SK-N-SH treated with all-trans-retinoic acid at 6 μM for 48 hours (cell line): ENCODE data around the gene TMEM138.

Source experiments
- ATAC-seq: fragments of 200-7000 bp; cut with Tn5 transposase; 3 replicates; pipeline ENCODE4 v1.9.1; 2020; ENCODE audit warnings: mild to moderate bottlenecking, moderate library complexity
- ARNTL ChIP-seq: fragments of 450-650 bp; formaldehyde crosslinking; IDR thresholded peaks from 2 replicates; pipeline ENCODE4 v1.5.0; 2020; ENCODE audit warnings: low read depth, mild to moderate bottlenecking, moderate library complexity, borderline replicate concordance
- BACH2 ChIP-seq: fragments of 250-450 bp; sonication (Bioruptor Pico); IDR thresholded peaks from 2 replicates; pipeline ENCODE4 v1.9.0; 2021; ENCODE audit warnings: mild to moderate bottlenecking, borderline replicate concordance
- CSDC2 ChIP-seq: fragments of 250-450 bp; sonication (Bioruptor Pico); IDR thresholded peaks from 2 replicates; pipeline ENCODE4 v1.5.0; 2020; ENCODE audit warnings: mild to moderate bottlenecking, moderate library complexity
- CSRNP3 ChIP-seq: fragments of 250-450 bp; sonication (Bioruptor Pico); IDR thresholded peaks from 2 replicates; pipeline ENCODE4 v1.5.1; 2021; ENCODE audit warnings: mild to moderate bottlenecking, moderate library complexity
- ESRRG ChIP-seq: fragments of 250-450 bp; sonication (Bioruptor Pico); IDR thresholded peaks from 2 replicates; pipeline ENCODE4 v1.6.1; 2021; ENCODE audit warnings: mild to moderate bottlenecking
- GLIS3 ChIP-seq: fragments of 250-450 bp; sonication (Bioruptor Pico); IDR thresholded peaks from 2 replicates; pipeline ENCODE4 v1.5.0; 2020; ENCODE audit warnings: mild to moderate bottlenecking, moderate library complexity
- OSR1 ChIP-seq: fragments of 250-450 bp; sonication (Bioruptor Pico); IDR thresholded peaks from 2 replicates; pipeline ENCODE4 v1.8.0; 2022; ENCODE audit warnings: moderate library complexity, mild to moderate bottlenecking, inconsistent platforms
- PATZ1 ChIP-seq: fragments of 250-450 bp; sonication (Bioruptor Pico); IDR thresholded peaks from 2 replicates; pipeline ENCODE4 v1.8.0; 2020; ENCODE audit warnings: mild to moderate bottlenecking, moderate library complexity, borderline replicate concordance
- PPARA ChIP-seq: fragments of 250-450 bp; sonication (Bioruptor Pico); IDR thresholded peaks from 2 replicates; pipeline ENCODE4 v1.5.0; 2020; ENCODE audit warnings: mild to moderate bottlenecking, borderline replicate concordance
- RARB ChIP-seq: fragments of 250-450 bp; sonication (Bioruptor Pico); IDR thresholded peaks from 2 replicates; pipeline ENCODE4 v1.8.0; 2021; ENCODE audit warnings: mild to moderate bottlenecking, moderate library complexity
- SNAI2 ChIP-seq: fragments of 250-450 bp; sonication (Bioruptor Pico); IDR thresholded peaks from 2 replicates; pipeline ENCODE4 v1.5.0; 2020; ENCODE audit warnings: mild to moderate bottlenecking, moderate library complexity
- TCF4 ChIP-seq: fragments of 250-450 bp; sonication (Bioruptor Pico); IDR thresholded peaks from 2 replicates; pipeline ENCODE4 v1.8.0; 2021; ENCODE audit warnings: mild to moderate bottlenecking, moderate library complexity, borderline replicate concordance
- ZC3H10 ChIP-seq: fragments of 250-450 bp; sonication (Bioruptor Pico); IDR thresholded peaks from 2 replicates; pipeline ENCODE4 v1.5.1; 2021; ENCODE audit warnings: mild to moderate bottlenecking, moderate library complexity
- ZFP30 ChIP-seq: fragments of 450-650 bp; formaldehyde crosslinking; IDR thresholded peaks from 2 replicates; pipeline ENCODE4 v1.5.0; 2022; ENCODE audit warnings: mild to moderate bottlenecking, moderate library complexity
- ZNF565 ChIP-seq: fragments of 450-650 bp; formaldehyde crosslinking; conservative IDR thresholded peaks from 2 replicates; pipeline ENCODE4 v1.5.0; 2020; ENCODE audit warnings: low read depth, mild to moderate bottlenecking, moderate library complexity
- ZNF70 ChIP-seq: fragments of 450-650 bp; formaldehyde crosslinking; IDR thresholded peaks from 2 replicates; pipeline ENCODE4 v1.5.0; 2020; ENCODE audit warnings: mild to moderate bottlenecking, moderate library complexity
- ZNF8 ChIP-seq: fragments of 450-650 bp; formaldehyde crosslinking; IDR thresholded peaks from 2 replicates; pipeline ENCODE4 v1.5.0; 2020; ENCODE audit warnings: mild to moderate bottlenecking, moderate library complexity
- TF ChIP-seq, protein P1 (sequence below): fragments of 250-450 bp; sonication (Bioruptor Pico); IDR thresholded peaks from 2 replicates; pipeline ENCODE4 v1.5.1; 2020; ENCODE audit warnings: low read depth, mild to moderate bottlenecking, moderate library complexity
- TF ChIP-seq, protein P2 (sequence below): fragments of 250-450 bp; sonication (Bioruptor Pico); IDR thresholded peaks from 2 replicates; pipeline ENCODE4 v1.5.0; 2020; ENCODE audit warnings: mild to moderate bottlenecking, moderate library complexity
- TF ChIP-seq, protein P3 (sequence below): fragments of 250-450 bp; sonication (Bioruptor Pico); IDR thresholded peaks from 2 replicates; pipeline ENCODE4 v1.8.0; 2021; ENCODE audit warnings: low read depth, mild to moderate bottlenecking, moderate library complexity, borderline replicate concordance

The TMEM138 gene

GRCh38 chr11:61329871-61330270 is 32.3 kb upstream of the TMEM138 start:
- no peak for TF ChIP-seq BACH2 (CRISPR knock-in tag)
- TF ChIP-seq ESRRG (CRISPR knock-in tag): no peak
- TF ChIP-seq GLIS3 (CRISPR knock-in tag): no peak
- TF ChIP-seq, protein P1, sequence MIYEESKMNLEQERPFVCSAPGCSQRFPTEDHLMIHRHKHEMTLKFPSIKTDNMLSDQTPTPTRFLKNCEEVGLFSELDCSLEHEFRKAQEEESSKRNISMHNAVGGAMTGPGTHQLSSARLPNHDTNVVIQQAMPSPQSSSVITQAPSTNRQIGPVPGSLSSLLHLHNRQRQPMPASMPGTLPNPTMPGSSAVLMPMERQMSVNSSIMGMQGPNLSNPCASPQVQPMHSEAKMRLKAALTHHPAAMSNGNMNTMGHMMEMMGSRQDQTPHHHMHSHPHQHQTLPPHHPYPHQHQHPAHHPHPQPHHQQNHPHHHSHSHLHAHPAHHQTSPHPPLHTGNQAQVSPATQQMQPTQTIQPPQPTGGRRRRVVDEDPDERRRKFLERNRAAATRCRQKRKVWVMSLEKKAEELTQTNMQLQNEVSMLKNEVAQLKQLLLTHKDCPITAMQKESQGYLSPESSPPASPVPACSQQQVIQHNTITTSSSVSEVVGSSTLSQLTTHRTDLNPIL (CRISPR knock-in tag): no peak
- ATAC-seq: no peak

- ATAC-seq: no peak
- no peak for TF ChIP-seq ZC3H10 (CRISPR knock-in tag)
- TF ChIP-seq TCF4: no peak
These were observed 30.5 kb upstream of the TMEM138 start for GRCh38 chr11:61331651-61332050.

DNA sequence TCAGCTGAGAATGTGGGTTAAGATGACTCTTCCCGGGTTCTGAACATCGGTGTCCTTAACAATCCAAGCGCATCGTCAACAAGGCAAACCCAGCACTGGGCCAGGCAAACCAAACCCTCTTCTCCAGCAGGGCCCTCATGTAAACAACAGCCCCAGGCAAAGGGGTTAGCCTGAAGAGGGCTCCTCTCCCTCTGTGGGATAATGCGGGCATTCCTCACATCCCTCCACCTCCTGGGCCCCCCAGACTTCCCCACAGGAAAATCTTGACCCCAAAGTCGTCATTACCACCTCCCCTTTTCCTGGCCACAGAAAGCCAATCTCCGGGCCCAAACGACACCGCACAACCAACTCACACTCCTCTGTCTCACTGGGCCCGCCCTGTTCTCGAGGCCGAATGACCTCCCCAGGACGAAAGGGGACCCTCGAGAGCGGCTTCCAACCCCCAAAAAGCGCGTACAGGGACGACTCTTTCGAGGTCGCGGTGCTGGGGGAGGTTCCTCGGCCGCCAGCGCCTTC is 29.8 kb upstream of the TMEM138 start:
- TF ChIP-seq, protein P2, sequence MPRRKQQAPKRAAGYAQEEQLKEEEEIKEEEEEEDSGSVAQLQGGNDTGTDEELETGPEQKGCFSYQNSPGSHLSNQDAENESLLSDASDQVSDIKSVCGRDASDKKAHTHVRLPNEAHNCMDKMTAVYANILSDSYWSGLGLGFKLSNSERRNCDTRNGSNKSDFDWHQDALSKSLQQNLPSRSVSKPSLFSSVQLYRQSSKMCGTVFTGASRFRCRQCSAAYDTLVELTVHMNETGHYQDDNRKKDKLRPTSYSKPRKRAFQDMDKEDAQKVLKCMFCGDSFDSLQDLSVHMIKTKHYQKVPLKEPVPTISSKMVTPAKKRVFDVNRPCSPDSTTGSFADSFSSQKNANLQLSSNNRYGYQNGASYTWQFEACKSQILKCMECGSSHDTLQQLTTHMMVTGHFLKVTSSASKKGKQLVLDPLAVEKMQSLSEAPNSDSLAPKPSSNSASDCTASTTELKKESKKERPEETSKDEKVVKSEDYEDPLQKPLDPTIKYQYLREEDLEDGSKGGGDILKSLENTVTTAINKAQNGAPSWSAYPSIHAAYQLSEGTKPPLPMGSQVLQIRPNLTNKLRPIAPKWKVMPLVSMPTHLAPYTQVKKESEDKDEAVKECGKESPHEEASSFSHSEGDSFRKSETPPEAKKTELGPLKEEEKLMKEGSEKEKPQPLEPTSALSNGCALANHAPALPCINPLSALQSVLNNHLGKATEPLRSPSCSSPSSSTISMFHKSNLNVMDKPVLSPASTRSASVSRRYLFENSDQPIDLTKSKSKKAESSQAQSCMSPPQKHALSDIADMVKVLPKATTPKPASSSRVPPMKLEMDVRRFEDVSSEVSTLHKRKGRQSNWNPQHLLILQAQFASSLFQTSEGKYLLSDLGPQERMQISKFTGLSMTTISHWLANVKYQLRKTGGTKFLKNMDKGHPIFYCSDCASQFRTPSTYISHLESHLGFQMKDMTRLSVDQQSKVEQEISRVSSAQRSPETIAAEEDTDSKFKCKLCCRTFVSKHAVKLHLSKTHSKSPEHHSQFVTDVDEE (CRISPR knock-in tag): no peak
- TF ChIP-seq CSRNP3 (CRISPR knock-in tag) (no peak), SNAI2 (CRISPR knock-in tag) (no peak), PATZ1 (CRISPR knock-in tag) (no peak), BACH2 (CRISPR knock-in tag) (no peak), ESRRG (CRISPR knock-in tag) (no peak), RARB (CRISPR knock-in tag) (no peak), ARNTL (CRISPR knock-in tag) (no peak), PPARA (CRISPR knock-in tag) (no peak), GLIS3 (CRISPR knock-in tag) (no peak), ZFP30 (CRISPR knock-in tag) (no peak), OSR1 (CRISPR knock-in tag) (no peak), ZNF8 (CRISPR knock-in tag) (no peak), ZNF565 (CRISPR knock-in tag) (no peak), TCF4 (no peak), CSDC2 (CRISPR knock-in tag) (no peak), ZC3H10 (CRISPR knock-in tag) (no peak), ZNF70 (no peak)
- TF ChIP-seq, protein P3, sequence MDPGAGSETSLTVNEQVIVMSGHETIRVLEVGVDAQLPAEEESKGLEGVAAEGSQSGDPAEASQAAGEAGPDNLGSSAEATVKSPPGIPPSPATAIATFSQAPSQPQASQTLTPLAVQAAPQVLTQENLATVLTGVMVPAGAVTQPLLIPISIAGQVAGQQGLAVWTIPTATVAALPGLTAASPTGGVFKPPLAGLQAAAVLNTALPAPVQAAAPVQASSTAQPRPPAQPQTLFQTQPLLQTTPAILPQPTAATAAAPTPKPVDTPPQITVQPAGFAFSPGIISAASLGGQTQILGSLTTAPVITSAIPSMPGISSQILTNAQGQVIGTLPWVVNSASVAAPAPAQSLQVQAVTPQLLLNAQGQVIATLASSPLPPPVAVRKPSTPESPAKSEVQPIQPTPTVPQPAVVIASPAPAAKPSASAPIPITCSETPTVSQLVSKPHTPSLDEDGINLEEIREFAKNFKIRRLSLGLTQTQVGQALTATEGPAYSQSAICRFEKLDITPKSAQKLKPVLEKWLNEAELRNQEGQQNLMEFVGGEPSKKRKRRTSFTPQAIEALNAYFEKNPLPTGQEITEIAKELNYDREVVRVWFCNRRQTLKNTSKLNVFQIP (CRISPR knock-in tag): no peak
- TF ChIP-seq, protein P1 (CRISPR knock-in tag): no peak
- TF ChIP-seq, all 23 proteins: peak for 0
- ATAC-seq: peak; percentile 33
